ENCODE measurements around the gene RXRA. TPM values are rescaled to one million over a fixed set of nuclear protein-coding genes. Genes with fewer than 3 reads are reported as not detected.

The RXRA gene
- total and polyA plus RNA-seq, 2 of the 4 experiments (the other 2 are of a cell fraction): 7.5 to 17.9 TPM

DNA sequence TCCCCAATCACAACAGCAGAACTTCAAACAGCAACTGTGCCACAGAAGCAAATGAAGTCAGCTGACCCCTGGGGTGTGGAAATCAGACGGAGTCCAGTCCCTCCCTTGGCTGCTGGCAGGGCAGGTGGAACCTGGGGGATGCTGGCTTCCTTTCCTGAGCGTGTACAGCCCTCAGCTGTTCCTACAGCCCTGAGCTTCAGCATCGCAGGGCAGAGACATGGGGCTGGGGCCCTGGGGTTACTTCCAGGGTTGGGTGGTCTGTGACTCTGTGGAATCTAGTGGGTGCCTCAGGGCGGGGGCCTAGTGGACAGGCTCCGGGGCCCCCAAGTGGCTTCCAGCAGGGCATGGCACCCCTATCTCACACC lies 7.3 kb upstream of the RXRA start:
- H4K8ac ChIP-seq (ENCODE audit: low read depth in 2 of 2, low read length in 2 of 2): peak overlapping the region; percentile 88 to 96; a peak in 2 of 4 replicates
- no peak overlapping the region for H3K4me3 ChIP-seq (ENCODE audit: insufficient read depth, low read depth, low read length)
- peak overlapping the region; percentile 95 for H3K4ac ChIP-seq (ENCODE audit: low read depth, low read length)
- in situ Hi-C loops (cut with MboI; ENCODE audit: low sequenced_read_pairs) (no loop called here), dilution Hi-C loops (cut with HindIII; ENCODE audit: low sequenced_read_pairs, unreplicated experiment) (no loop called here), intact Hi-C loops (cut with micrococcal nuclease) (loop anchor here (5.0 kb wide), 1 partner anchor 102 kb away; no protein-coding TSS in a partner anchor)
- peaks cover 14% of the 10 kb centered on the region for H3K9me1 ChIP-seq (ENCODE audit: insufficient read depth, low read length)
- no peak overlapping the region; the same call in 1 of the 2 replicates for H3K27ac ChIP-seq (ENCODE audit: insufficient read depth, low read length)
- H4K91ac ChIP-seq (ENCODE audit: insufficient read depth, low read depth, low read length): peak overlapping the region; percentile 97
- no peak overlapping the region for H3K56ac ChIP-seq (ENCODE audit: extremely low read depth, insufficient read depth, low read length)
- CTCF ChIA-PET: interaction anchor here (0.6 to 1.7 kb wide), 2 partner anchors 100 to 148 kb away, joined by 3 to 7 read pairs; no protein-coding TSS in a partner anchor
- peak overlapping the region; percentile 85 for H2BK120ac ChIP-seq (ENCODE audit: low read depth, low read length)
- WGBS, 2 experiments (ENCODE audit: extremely low coverage in 2 of 2, insufficient read length in 1 of 2): 100% methylated on average over 1 of the region's 5 CpGs; no CpG with 5 or more reads in 1 of the 2 experiments
- H2AK9ac ChIP-seq (replicated peaks; ENCODE audit: low read depth, low read length, poor library complexity): peak overlapping the region; percentile 86
- H3K18ac ChIP-seq (ENCODE audit: low read depth, low read length): peak overlapping the region; percentile 33
- peak overlapping the region; percentile 20; the same call in 1 of the 2 replicates for H3K9ac ChIP-seq (ENCODE audit: low read depth, low read length)
- peak overlapping the region; percentile 92; the same call in 2 of the 3 replicates for H2BK15ac ChIP-seq (ENCODE audit: low read depth, low read length)
- no peak for DNase-seq
- no peaks in the 10 kb centered on the region for H3K27me3 ChIP-seq (ENCODE audit: control insufficient read depth, insufficient read depth, low read length)
- no peaks in the 10 kb centered on the region for H4K20me1 ChIP-seq (ENCODE audit: insufficient read depth, low read length)
- peaks cover 37% of the 10 kb centered on the region for H3K4me1 ChIP-seq (ENCODE audit: control insufficient read depth, insufficient read depth, low read length)
- H2AK5ac ChIP-seq (ENCODE audit: low read depth, low read length): peak overlapping the region; percentile 97
- H3K79me1 ChIP-seq (ENCODE audit: low read depth in 1 of 2, low read length in 2 of 2): no peaks in the 10 kb centered on the region
- no TSS peak for BruUV-seq (replicated peaks)
- H3K9me3 ChIP-seq (ENCODE audit: control insufficient read depth, insufficient read depth, low read length): no peaks in the 10 kb centered on the region
- POLR2A ChIA-PET (ENCODE audit: unreplicated experiment): no interaction called here
- H3K36me3 ChIP-seq (ENCODE audit: control insufficient read depth, insufficient read depth, low read length): no peaks in the 10 kb centered on the region
- TF ChIP-seq USF2 (IDR thresholded peaks at IDR 0.05; ENCODE audit: low read depth, low read length) (peak; percentile 21; the same call in 1 of the 2 replicates), SMC3 (IDR thresholded peaks at IDR 0.05; ENCODE audit: low read depth, low read length) (no peak)
- H3K23ac ChIP-seq (ENCODE audit: low read depth, low read length): peak overlapping the region; percentile 67; the same call in 1 of the 2 replicates
- peak overlapping the region; percentile 73 for H3K14ac ChIP-seq (replicated peaks; ENCODE audit: low read depth, low read length)
- ATAC-seq (ENCODE audit: low read depth): no peak
- peak overlapping the region; percentile 85 for H2BK20ac ChIP-seq (ENCODE audit: low read depth, low read length)
- H2BK5ac ChIP-seq (ENCODE audit: low read depth, low read length, poor library complexity, severe bottlenecking): peak overlapping the region; percentile 57
- H4K5ac ChIP-seq (ENCODE audit: low read depth, low read length): peak overlapping the region; percentile 27
- H2AFZ ChIP-seq (replicated peaks; ENCODE audit: low read length, poor library complexity): peak overlapping the region; percentile 29
- no peak overlapping the region for H3K4me2 ChIP-seq (ENCODE audit: low read depth, low read length)
